GM12892 (cell line): ENCODE measurements around the gene IL19.

Experiments
- POLR2A ChIP-seq: IDR thresholded peaks from 2 replicates; pipeline ENCODE4 v1.6.1; 2011; ENCODE audit warnings: low read depth, low read length, control low read depth
- POLR2AphosphoS5 ChIP-seq: IDR thresholded peaks from 2 replicates; pipeline ENCODE4 v1.6.1; 2011; ENCODE audit warnings: low read depth, low read length, control low read depth
- TAF1 ChIP-seq: IDR thresholded peaks from 2 replicates; pipeline ENCODE4 v1.6.1; 2011; ENCODE audit warnings: low read depth, mild to moderate bottlenecking, control low read depth, low read length, borderline replicate concordance

GRCh38 chr1:206751891-206752290 lies 18.7 kb upstream of the IL19 start:
- TF ChIP-seq POLR2AphosphoS5: no peak
- TF ChIP-seq POLR2A: no peak
- TF ChIP-seq TAF1: no peak
